ENCODE data around the gene KCNK16. TPM values are rescaled to one million over a fixed set of nuclear protein-coding genes. Genes with fewer than 3 reads are reported as not detected.

Gene KCNK16
- total and polyA plus RNA-seq, 10 of the 15 experiments (the other 5 are each of a cell fraction or from before 2014, with no cell fraction given): not detected

DNA sequence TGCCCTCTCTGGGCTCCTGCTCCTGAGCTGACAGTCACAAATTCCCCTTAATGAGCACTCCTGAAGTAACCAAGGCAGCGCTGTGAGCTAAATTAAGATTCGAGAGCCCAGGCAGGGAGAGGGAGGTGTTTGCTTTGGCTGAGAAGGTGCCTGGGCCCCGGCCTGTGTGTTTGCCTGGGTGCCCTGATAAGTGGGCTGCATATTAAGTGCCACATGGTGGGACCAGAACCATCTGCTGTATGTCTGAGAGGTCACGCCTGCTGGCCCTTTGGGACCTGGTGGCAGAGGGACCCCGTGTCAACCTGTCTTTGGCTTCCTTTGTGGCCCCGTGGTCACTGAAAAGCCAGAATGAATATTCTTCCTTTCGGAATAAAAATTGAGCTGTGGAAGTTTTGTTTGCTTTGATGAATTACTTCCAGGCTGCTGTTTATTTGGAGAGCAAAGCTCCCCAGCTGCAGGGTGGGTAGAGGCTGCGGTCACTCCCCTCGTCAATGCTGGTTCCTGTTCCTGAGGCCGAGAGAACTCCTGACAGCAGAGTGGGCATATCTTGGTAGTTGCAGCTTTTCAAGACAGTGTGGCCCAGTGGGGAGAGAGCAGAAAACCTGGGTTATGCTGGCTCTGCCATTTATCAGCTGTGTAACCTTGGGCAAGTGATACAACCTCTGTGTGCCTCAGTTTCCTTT is 17.5 kb upstream of the KCNK16 start (continued):
- TF ChIP-seq IRF3 (IDR thresholded peaks at IDR 0.05): no peak
- TF ChIP-seq SMC3 (IDR thresholded peaks at IDR 0.05; ENCODE audit: borderline replicate concordance, low read length): no peak
- TF ChIP-seq RBBP5 (conservative IDR thresholded peaks at IDR 0.05): no peak
- no peak for TF ChIP-seq TCF12 (IDR thresholded peaks at IDR 0.05; ENCODE audit: low read depth, low read length)
- TF ChIP-seq, protein P1, sequence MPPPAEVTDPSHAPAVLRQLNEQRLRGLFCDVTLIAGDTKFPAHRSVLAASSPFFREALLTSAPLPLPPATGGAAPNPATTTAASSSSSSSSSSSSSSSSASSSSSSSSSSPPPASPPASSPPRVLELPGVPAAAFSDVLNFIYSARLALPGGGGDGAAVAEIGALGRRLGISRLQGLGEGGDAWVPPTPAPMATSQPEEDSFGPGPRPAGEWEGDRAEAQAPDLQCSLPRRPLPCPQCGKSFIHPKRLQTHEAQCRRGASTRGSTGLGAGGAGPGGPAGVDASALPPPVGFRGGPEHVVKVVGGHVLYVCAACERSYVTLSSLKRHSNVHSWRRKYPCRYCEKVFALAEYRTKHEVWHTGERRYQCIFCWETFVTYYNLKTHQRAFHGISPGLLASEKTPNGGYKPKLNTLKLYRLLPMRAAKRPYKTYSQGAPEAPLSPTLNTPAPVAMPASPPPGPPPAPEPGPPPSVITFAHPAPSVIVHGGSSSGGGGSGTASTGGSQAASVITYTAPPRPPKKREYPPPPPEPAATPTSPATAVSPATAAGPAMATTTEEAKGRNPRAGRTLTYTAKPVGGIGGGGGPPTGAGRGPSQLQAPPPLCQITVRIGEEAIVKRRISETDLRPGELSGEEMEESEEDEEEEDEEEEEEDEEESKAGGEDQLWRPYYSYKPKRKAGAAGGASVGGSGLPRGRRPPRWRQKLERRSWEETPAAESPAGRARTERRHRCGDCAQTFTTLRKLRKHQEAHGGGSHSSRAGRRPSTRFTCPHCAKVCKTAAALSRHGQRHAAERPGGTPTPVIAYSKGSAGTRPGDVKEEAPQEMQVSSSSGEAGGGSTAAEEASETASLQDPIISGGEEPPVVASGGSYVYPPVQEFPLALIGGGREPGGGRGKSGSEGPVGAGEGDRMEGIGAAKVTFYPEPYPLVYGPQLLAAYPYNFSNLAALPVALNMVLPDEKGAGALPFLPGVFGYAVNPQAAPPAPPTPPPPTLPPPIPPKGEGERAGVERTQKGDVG (CRISPR knock-in tag; IDR thresholded peaks at IDR 0.05): no peak
- TF ChIP-seq POLR2AphosphoS2 (IDR thresholded peaks at IDR 0.05; ENCODE audit: low read depth, low read length): no peak

DNA sequence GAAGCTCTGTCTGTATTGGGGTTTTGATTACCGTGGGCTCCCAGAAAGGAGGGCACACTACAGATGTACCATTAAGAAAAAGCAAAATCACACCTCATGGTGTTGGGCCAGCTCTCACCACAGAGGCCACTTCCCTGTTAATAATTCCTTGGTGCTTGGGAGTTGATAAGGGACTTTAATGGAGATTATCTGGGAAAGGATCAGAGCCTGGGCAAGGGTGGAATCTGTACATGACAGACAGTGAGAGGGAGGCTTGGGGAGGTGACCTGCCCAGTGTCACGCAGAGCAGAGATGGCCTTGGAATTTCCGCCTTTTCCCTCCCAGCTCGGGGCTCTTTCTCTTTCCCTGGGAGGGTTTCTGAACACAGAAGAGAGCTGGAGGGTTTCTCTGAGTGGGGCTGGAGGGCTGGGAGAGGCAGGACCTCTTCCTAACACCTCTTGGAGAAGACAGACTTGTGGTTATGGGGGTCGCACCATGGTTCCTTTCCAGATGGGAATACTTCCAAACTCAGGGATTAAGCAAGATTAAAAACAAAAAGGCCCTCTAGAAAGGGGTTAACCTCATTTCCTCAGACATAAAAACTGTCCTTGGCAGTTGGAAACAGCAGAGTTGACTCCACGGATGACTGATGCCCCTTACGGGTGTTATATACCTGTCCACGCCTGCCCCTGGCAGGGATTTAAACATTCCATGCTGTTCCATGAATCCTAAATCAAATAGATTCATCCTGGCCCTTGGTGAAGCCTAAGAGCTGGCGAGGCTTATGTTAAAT is 16.8 kb upstream of the KCNK16 start:
- CTCF ChIA-PET: interaction anchor here (4.1 kb wide), 1 partner anchor 10 kb away, joined by 14 read pairs; no protein-coding TSS in a partner anchor
- RAD21 ChIA-PET (ENCODE audit: unreplicated experiment): interaction anchor here (1.6 kb wide), 1 partner anchor 14 kb away, joined by 3 read pairs; no protein-coding TSS in a partner anchor
- intact Hi-C loops (cut with micrococcal nuclease; ENCODE audit: unreplicated experiment): no loop called here
- ATAC-seq (no peak), DNase-seq (ENCODE audit: low read depth, low spot score) (no peak), FAIRE-seq (no peak)
- SMC1A ChIA-PET (ENCODE audit: uncharacterized antibody, unreplicated experiment): no interaction called here
- no peak overlapping the region for H3K9ac ChIP-seq (ENCODE audit: control insufficient read depth, insufficient read depth, low read length)
- H3K4me3 ChIP-seq: no peak overlapping the region
- H3K4me2 ChIP-seq (ENCODE audit: control insufficient read depth, insufficient read depth): no peak overlapping the region
- H3K4me1 ChIP-seq (ENCODE audit: control insufficient read depth, insufficient read depth, low read length): peaks cover 13% of the 10 kb centered on the region
- H3K79me2 ChIP-seq (ENCODE audit: control insufficient read depth, insufficient read depth, low read length): no peaks in the 10 kb centered on the region
- no TSS peak for BruUV-seq (replicated peaks)
- H3K27me3 ChIP-seq (replicated peaks in 1 of 2; ENCODE audit: control insufficient read depth in 2 of 2, insufficient read depth in 2 of 2, low read length in 1 of 2): no peaks in the 10 kb centered on the region
- no peaks in the 10 kb centered on the region; the same call in 2 of the 3 replicates for H3K9me3 ChIP-seq (replicated peaks; ENCODE audit: control insufficient read depth, insufficient read depth, low read length)
- H4K20me1 ChIP-seq (ENCODE audit: control insufficient read depth, insufficient read depth): no peaks in the 10 kb centered on the region
- H2AFZ ChIP-seq (ENCODE audit: control insufficient read depth, low read depth, low read length): no peak overlapping the region
- H3K27ac ChIP-seq (ENCODE audit: control insufficient read depth, insufficient read depth): no peak overlapping the region
- 16% methylated on average over 9 of the region's 9 CpGs for WGBS (ENCODE audit: insufficient coverage, insufficient replicate concordance, low lambda C conversion rate, missing lambda C conversion rate)
- POLR2A ChIA-PET: no interaction called here
- no peaks in the 10 kb centered on the region for H3K36me3 ChIP-seq (ENCODE audit: control insufficient read depth in 2 of 2, insufficient read depth in 2 of 2, low read length in 1 of 2)
- in situ Hi-C loops (cut with MboI): no loop called here
- TF ChIP-seq, protein P2, sequence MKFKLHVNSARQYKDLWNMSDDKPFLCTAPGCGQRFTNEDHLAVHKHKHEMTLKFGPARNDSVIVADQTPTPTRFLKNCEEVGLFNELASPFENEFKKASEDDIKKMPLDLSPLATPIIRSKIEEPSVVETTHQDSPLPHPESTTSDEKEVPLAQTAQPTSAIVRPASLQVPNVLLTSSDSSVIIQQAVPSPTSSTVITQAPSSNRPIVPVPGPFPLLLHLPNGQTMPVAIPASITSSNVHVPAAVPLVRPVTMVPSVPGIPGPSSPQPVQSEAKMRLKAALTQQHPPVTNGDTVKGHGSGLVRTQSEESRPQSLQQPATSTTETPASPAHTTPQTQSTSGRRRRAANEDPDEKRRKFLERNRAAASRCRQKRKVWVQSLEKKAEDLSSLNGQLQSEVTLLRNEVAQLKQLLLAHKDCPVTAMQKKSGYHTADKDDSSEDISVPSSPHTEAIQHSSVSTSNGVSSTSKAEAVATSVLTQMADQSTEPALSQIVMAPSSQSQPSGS (IDR thresholded peaks at IDR 0.05; ENCODE audit: low read length): no peak
- TF ChIP-seq RAD21 (IDR thresholded peaks at IDR 0.05; ENCODE audit: insufficient read depth, low read depth, low read length): no peak
- TF ChIP-seq, protein P3, sequence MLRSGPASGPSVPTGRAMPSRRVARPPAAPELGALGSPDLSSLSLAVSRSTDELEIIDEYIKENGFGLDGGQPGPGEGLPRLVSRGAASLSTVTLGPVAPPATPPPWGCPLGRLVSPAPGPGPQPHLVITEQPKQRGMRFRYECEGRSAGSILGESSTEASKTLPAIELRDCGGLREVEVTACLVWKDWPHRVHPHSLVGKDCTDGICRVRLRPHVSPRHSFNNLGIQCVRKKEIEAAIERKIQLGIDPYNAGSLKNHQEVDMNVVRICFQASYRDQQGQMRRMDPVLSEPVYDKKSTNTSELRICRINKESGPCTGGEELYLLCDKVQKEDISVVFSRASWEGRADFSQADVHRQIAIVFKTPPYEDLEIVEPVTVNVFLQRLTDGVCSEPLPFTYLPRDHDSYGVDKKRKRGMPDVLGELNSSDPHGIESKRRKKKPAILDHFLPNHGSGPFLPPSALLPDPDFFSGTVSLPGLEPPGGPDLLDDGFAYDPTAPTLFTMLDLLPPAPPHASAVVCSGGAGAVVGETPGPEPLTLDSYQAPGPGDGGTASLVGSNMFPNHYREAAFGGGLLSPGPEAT (IDR thresholded peaks at IDR 0.05; ENCODE audit: low read depth): no peak
- TF ChIP-seq PBX3 (IDR thresholded peaks at IDR 0.05; ENCODE audit: insufficient replicate concordance, low read depth, low read length): no peak
- no peak for TF ChIP-seq RELA (IDR thresholded peaks at IDR 0.05; ENCODE audit: borderline replicate concordance, partially characterized antibody)

Measured in GM12878 (cell line).